Subcutaneous abdominal adipose tissue (tissue), 5 donors: ENCODE results near the gene ZNF524.
A peak's percentile ranks its signal among the peaks of the same experiment; 100 is the strongest.

Experiments
- H3K27ac ChIP-seq: one replicate; pipeline ENCODE4 v1.7.0; 2013; ENCODE audit warnings: low read depth, mild to moderate bottlenecking, inconsistent platforms, low read length, moderate library complexity
- H3K27me3 ChIP-seq, 5 donors: one replicate each; pipeline ENCODE4 v1.7.0; 2013; ENCODE audit warnings: low read length in 5 of 5, inconsistent platforms in 1 of 5; ENCODE audit not compliant: control insufficient read depth in 5 of 5, insufficient read depth in 4 of 5
- H3K36me3 ChIP-seq, 5 donors: one replicate each; pipeline ENCODE4 v1.7.0; 2013; ENCODE audit warnings: low read length in 5 of 5; ENCODE audit not compliant: control insufficient read depth in 5 of 5, insufficient read depth in 5 of 5
- H3K4me1 ChIP-seq, 5 donors: one replicate each; pipeline ENCODE4 v1.7.0; 2013; ENCODE audit warnings: low read length in 5 of 5, mild to moderate bottlenecking in 3 of 5, moderate library complexity in 1 of 5; ENCODE audit not compliant: control insufficient read depth in 5 of 5, insufficient read depth in 5 of 5
- H3K4me3 ChIP-seq, 5 donors: one replicate each; pipeline ENCODE4 v1.7.0; 2013; ENCODE audit warnings: low read length in 5 of 5, low read depth in 1 of 5
- H3K9ac ChIP-seq, 5 donors: one replicate each; pipeline ENCODE4 v1.7.0; 2013; ENCODE audit warnings: low read length in 5 of 5, mild to moderate bottlenecking in 4 of 5, moderate library complexity in 3 of 5
- H3K9me3 ChIP-seq, 5 donors: one replicate each; pipeline ENCODE4 v1.7.0; 2013; ENCODE audit warnings: low read length in 5 of 5; ENCODE audit not compliant: control insufficient read depth in 5 of 5
- donor health status: healthy.
- donor health status: healthy.
- donor health status: healthy.
- donor health status: healthy.
- donor health status: healthy.

Gene ZNF524

DNA sequence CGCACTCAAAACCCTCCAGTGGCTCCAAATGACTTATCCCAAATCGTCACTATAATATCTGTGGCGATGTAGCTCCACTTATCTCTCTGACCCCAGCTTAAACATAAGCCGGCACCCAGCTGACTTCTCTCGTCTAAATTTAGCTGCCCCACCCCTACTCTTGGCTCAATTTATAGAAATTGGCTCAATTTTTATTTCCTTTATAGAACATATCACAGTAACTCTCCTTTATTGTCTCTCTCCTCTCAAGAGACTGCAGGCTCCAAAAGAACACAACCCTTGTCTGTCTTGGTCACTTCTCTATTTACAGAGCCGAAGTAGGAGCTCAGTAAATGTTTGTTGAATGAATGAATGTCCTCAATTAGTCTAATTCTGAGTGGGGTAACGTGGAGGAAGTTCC is 23.5 kb downstream of the ZNF524 start:
- H3K27me3 ChIP-seq, result no peaks in the 10 kb centered on the region
- H3K4me3 ChIP-seq, result peak overlapping the region in 4 of 5 donors; percentile 8 to 42 (median 32)
- H3K9me3 ChIP-seq, result no peaks in the 10 kb centered on the region
- no peak overlapping the region for H3K9ac ChIP-seq
- H3K4me1 ChIP-seq, result peaks cover 0 to 38% (median 22%) of the 10 kb centered on the region in 5 donors
- H3K36me3 ChIP-seq, result peaks cover 0 to 21% (median 2%) of the 10 kb centered on the region in 5 donors
- H3K27ac ChIP-seq, result peak overlapping the region; percentile 3

DNA sequence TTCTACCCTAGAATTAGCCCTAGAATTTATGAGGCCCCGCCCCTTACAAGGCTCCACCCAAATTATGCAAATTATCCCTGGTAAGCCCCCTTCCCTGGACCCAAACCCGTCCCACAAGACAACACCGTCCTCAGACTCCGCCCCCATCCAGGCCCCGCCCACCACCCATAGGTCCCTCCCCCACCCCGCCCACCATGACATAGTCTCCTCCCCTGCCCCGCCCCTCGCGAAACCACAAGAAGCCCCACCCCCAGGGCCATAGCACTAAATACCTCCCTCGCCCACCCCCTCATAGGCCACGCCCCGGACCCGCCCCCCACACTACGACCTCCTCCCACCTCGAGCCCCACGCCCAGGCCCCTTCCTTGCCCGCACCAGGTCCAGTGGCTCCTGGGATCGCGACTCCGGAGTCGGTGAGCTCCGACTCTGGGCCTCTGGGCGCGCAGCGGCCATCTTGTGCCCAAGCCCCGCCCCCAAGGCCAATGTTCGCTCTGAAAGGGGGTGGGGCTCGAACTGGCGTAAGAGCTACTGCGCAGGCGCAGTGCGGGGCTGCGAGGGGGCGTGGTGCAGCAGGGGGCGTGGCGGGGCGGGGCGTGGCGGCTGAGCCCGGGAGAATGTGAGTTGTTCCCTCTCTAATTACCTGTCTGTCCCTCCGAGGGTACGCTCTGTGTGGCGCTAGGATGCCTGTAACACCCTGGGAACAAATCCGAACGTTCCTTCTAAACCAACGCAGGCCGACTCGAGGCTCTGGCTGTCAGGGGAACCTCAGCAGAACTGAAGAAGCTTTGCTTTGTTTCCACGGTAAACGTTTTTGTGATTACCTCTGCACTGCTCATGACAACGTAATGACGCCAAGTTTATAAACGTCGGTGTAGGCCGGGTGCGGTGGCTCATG is 24.3 kb downstream of the ZNF524 start, which contains the start of gene ZNF784:
Gene ZNF784, minus strand, starts transcription at position 458 of the 895 bp plus-strand sequence. Its CDS starts 5 bp downstream, at position 453.
- H3K9ac ChIP-seq, result peak within 1 kb of the TSS in 3 of 5 donors; percentile 47 to 64 (median 51)
- H3K27me3 ChIP-seq, result no peaks in the 10 kb centered on the region
- no peaks in the 10 kb centered on the region for H3K9me3 ChIP-seq
- peak within 1 kb of the TSS; percentile 69 to 92 (median 74) for H3K4me3 ChIP-seq
- H3K36me3 ChIP-seq, result peaks cover 0 to 21% (median 2%) of the 10 kb centered on the region in 5 donors
- peaks cover 0 to 32% (median 16%) of the 10 kb centered on the region in 5 donors for H3K4me1 ChIP-seq
- H3K27ac ChIP-seq, result peak within 1 kb of the TSS; percentile 77

DNA sequence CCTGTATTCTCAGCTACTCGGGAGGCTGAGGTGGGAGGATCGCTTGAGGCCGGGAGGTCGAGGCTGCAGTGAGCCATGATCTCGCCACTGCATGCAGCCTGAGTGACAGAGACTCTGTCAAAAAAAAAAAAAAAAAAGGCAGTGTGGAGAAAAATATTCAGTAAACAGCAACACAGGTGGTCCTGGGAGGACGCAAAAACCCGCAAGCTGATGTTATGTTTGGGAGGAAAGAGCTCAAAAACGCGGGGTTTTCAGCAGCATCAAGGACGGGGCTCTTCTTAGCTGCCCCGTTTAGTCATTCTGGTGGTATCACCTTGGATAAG is 24.9 kb downstream of the ZNF524 start:
- peak overlapping the region; percentile 69 to 92 (median 74) for H3K4me3 ChIP-seq
- H3K27ac ChIP-seq, result no peak overlapping the region
- no peaks in the 10 kb centered on the region for H3K9me3 ChIP-seq
- peak overlapping the region in 2 of 5 donors; percentile 47 to 51 for H3K9ac ChIP-seq
- H3K27me3 ChIP-seq, result no peaks in the 10 kb centered on the region
- H3K36me3 ChIP-seq, result peaks cover 0 to 21% (median 2%) of the 10 kb centered on the region in 5 donors
- H3K4me1 ChIP-seq, result peaks cover 0 to 26% (median 13%) of the 10 kb centered on the region in 5 donors

GRCh38 chr19:55626350-55626749 is 26.3 kb downstream of the ZNF524 start:
- no peak overlapping the region for H3K9ac ChIP-seq
- H3K4me1 ChIP-seq, result peaks cover 0 to 15% (median 13%) of the 10 kb centered on the region in 5 donors
- H3K27me3 ChIP-seq, result no peaks in the 10 kb centered on the region
- H3K27ac ChIP-seq, result no peak overlapping the region
- no peak overlapping the region for H3K4me3 ChIP-seq
- H3K9me3 ChIP-seq, result no peaks in the 10 kb centered on the region
- peaks cover 0 to 9% (median 0%) of the 10 kb centered on the region in 5 donors for H3K36me3 ChIP-seq

- Histone ChIP-seq H3K9me3 (no peaks in the 10 kb centered on the region), H3K9ac (peak overlapping the region in 1 of 5 donors; percentile 30), H3K27ac (no peak overlapping the region), H3K27me3 (no peaks in the 10 kb centered on the region), H3K4me1 (peaks cover 11 to 40% (median 32%) of the 10 kb centered on the region in 5 donors), H3K36me3 (no peaks in the 10 kb centered on the region), H3K4me3 (no peak overlapping the region)
Observed at GRCh38 chr19:55632463-55632834, 32.4 kb downstream of the ZNF524 start.

DNA sequence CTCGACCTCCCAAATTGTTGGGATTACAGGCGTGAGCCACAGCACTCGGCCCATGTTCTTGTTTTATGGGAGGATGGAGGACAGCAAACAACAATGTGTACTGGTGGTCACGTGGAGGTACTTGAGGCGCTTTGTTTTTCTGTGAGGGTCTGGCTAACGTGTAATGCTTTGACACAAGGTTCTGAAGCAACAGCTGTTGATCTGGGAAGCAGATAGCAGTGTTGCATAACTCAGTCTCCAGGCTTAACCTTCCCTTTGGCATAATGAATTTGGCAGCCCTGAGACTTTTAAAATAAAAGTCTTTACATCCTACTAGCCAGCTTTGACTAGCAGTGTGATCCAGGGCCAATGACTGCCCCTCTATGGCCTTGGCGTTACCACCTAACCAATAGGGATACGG is 33.8 kb downstream of the ZNF524 start:
- Histone ChIP-seq H3K9ac (peak overlapping the region in 1 of 5 donors; percentile 3), H3K9me3 (no peaks in the 10 kb centered on the region), H3K4me1 (peaks cover 11 to 50% (median 41%) of the 10 kb centered on the region in 5 donors)

GRCh38 chr19:55635334-55635717 is 35.2 kb downstream of the ZNF524 start:
- Histone ChIP-seq H3K27ac (peak overlapping the region; percentile 95), H3K4me1 (peaks cover 12 to 65% (median 56%) of the 10 kb centered on the region in 5 donors)

More for the DNA sequence above, 33.8 kb downstream of the ZNF524 start:
- no peaks in the 10 kb centered on the region for H3K27me3 ChIP-seq
- H3K4me3 ChIP-seq, result peak overlapping the region in 1 of 5 donors; percentile 100
- peak overlapping the region; percentile 95 for H3K27ac ChIP-seq
- H3K36me3 ChIP-seq, result no peaks in the 10 kb centered on the region

GRCh38 chr19:55635856-55636440 is 35.9 kb downstream of the ZNF524 start:
- Histone ChIP-seq H3K9me3 (no peaks in the 10 kb centered on the region), H3K27me3 (no peaks in the 10 kb centered on the region), H3K9ac (peak overlapping the region; percentile 98 to 100 (median 100)), H3K4me3 (peak overlapping the region; percentile 93 to 100 (median 100)), H3K4me1 (peaks cover 12 to 69% (median 59%) of the 10 kb centered on the region in 5 donors), H3K36me3 (no peaks in the 10 kb centered on the region), H3K27ac (peak overlapping the region; percentile 95)

More at GRCh38 chr19:55635334-55635717, 35.2 kb downstream of the ZNF524 start:
- no peaks in the 10 kb centered on the region for H3K9me3 ChIP-seq
- no peaks in the 10 kb centered on the region for H3K27me3 ChIP-seq
- peak overlapping the region; percentile 93 to 100 (median 100) for H3K4me3 ChIP-seq
- H3K9ac ChIP-seq, result peak overlapping the region; percentile 98 to 100 (median 100)
- H3K36me3 ChIP-seq, result no peaks in the 10 kb centered on the region

- H3K27ac ChIP-seq, result peak overlapping the region; percentile 95
- peaks cover 12 to 76% (median 64%) of the 10 kb centered on the region in 5 donors for H3K4me1 ChIP-seq
- no peaks in the 10 kb centered on the region for H3K27me3 ChIP-seq
- no peaks in the 10 kb centered on the region for H3K36me3 ChIP-seq
- peak overlapping the region in 4 of 5 donors; percentile 41 to 100 (median 99) for H3K9ac ChIP-seq
- no peaks in the 10 kb centered on the region for H3K9me3 ChIP-seq
- peak overlapping the region in 1 of 5 donors; percentile 100 for H3K4me3 ChIP-seq
Observed at GRCh38 chr19:55636723-55637122, 36.6 kb downstream of the ZNF524 start.

DNA sequence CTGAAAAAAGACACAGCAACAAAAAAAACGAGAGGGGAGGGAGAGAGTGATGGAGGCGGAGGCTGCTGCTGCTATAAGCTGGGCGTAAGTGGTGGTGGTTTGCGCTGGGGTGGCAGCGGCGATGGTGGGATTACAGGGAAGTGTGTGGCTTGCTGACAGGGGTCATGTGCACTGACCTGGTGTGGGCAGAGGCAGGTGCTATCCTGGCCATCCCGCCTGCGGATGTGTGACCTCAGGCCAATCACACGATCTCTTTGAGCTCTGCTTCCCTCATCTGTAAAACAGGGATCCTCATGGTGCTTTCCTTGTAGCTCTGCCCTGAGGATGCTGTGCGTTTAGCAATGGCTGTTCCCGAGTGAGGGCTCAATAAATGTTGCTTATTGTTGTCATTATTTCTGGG is 37.4 kb downstream of the ZNF524 start:
- Histone ChIP-seq H3K27ac (no peak overlapping the region), H3K9ac (no peak overlapping the region), H3K4me1 (peaks cover 12 to 82% (median 70%) of the 10 kb centered on the region in 5 donors), H3K4me3 (no peak overlapping the region), H3K36me3 (no peaks in the 10 kb centered on the region), H3K9me3 (no peaks in the 10 kb centered on the region), H3K27me3 (no peaks in the 10 kb centered on the region)
